ENCODE data around the gene IQUB.
A peak's percentile ranks its signal among the peaks of the same experiment; 100 is the strongest.
"Not testable (repeated sequence)": the region's sequence is repeated elsewhere in the genome, so short reads cannot be mapped to it uniquely, and the experiment has no call there.

The IQUB gene

DNA sequence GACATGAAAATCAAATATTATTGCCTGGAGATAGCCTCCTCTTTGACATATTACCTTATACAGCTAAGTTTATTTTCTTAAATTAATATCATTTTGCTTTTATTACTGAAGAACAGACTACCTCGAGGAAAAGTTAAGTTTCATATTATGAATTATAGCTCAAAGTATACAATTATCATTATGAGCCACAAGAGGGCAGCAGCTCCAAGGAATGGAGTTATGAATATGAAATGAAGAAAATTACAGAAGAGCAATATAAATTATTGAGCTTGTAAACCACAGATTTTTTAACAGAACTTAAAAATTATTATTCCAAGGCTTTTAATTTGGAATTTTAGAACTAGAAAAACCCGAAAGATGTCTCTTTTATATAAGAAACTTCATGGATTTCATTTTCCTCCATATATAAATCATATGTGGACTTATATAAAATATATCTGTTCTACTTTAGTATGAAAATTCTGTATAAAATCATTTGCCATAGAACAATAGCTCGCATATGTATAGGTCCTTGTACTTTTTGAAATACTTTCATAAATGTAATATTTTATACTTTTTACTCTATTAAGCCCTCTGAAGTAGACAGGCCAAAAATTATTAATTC lies 40.1 kb downstream of the IQUB start:
- peak; percentile 65 to 70 for DNase-seq (ENCODE audit: low read depth in 2 of 2)

DNA sequence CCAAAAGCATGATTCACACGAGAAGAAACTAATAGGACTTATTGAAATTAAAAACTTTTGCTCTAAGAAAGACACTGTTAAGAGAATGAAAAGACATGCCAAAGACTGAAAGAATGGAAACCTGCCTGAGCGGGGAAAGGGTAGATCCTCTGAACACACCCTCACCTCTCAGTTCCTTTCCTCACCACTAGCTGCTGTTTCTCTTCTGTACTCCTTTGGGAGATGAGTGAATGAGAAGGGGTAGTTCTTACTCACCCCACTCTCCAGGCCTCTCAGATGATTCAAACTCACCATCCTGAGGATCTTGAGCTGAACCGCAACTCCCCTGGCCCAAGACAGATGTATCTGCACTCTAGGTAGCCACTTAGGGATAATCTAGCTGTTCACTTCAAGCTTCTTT lies 41.9 kb downstream of the IQUB start:
- no peak overlapping the region for H3K4me3 ChIP-seq (replicated peaks in 1 of 2; ENCODE audit: low read depth in 2 of 2, low read length in 2 of 2)
- TF ChIP-seq, protein P1, sequence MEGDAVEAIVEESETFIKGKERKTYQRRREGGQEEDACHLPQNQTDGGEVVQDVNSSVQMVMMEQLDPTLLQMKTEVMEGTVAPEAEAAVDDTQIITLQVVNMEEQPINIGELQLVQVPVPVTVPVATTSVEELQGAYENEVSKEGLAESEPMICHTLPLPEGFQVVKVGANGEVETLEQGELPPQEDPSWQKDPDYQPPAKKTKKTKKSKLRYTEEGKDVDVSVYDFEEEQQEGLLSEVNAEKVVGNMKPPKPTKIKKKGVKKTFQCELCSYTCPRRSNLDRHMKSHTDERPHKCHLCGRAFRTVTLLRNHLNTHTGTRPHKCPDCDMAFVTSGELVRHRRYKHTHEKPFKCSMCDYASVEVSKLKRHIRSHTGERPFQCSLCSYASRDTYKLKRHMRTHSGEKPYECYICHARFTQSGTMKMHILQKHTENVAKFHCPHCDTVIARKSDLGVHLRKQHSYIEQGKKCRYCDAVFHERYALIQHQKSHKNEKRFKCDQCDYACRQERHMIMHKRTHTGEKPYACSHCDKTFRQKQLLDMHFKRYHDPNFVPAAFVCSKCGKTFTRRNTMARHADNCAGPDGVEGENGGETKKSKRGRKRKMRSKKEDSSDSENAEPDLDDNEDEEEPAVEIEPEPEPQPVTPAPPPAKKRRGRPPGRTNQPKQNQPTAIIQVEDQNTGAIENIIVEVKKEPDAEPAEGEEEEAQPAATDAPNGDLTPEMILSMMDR (IDR thresholded peaks at IDR 0.05; ENCODE audit: low read depth, low read length) = peak; percentile 8
- DNase-seq (ENCODE audit: low read depth in 2 of 2) = peak in 1 of 2 donors; percentile 46

More for the DNA sequence above, 40.1 kb downstream of the IQUB start:
- TF ChIP-seq, protein P1 (IDR thresholded peaks at IDR 0.05; ENCODE audit: low read depth, low read length) = peak; percentile 55
- no peak overlapping the region for H3K4me3 ChIP-seq (replicated peaks in 1 of 2; ENCODE audit: low read depth in 2 of 2, low read length in 2 of 2)

DNA sequence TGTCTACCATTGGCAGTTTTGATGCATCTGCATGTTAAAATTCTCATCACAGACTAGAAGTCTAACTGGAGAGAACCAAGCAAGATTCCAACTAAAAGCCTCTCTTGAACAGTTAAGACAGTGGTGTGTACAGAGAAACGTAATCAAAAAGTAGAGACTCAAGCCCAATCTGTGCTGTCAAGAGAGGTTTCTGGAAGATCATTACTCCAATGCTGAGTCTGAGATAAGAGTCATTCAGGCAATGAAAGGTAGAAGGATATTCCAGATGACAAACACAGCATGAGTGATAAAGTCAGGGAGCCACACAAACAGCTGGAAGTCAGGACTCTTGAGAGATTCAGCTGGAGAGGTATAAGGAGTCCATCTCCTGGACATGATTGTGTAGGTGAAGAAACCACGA lies 48.7 kb downstream of the IQUB start:
- TF ChIP-seq, protein P1 (IDR thresholded peaks at IDR 0.05; ENCODE audit: low read depth, low read length) = no peak
- no peak for DNase-seq (ENCODE audit: low read depth in 2 of 2)
- no peak overlapping the region for H3K4me3 ChIP-seq (replicated peaks in 1 of 2; ENCODE audit: low read depth in 2 of 2, low read length in 2 of 2)

DNA sequence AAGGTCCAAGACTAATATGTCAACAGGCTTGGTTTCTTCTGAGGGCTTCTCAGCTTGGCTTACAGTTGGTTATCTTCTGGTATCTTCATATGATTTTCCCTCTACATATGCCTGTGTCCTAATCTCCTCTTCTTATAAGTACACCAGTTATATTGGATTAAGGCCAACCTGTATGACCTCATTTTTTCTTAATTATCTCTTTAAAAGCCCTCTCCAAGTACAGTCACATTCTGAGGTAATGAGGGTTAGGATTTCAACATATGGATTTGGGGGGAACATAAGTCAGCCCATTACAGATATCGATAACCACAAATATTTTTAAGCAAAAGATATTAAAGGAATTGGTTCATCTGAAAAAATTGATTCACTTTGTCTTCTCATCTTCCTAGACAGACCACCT lies 49.2 kb downstream of the IQUB start:
- TF ChIP-seq, protein P1 (IDR thresholded peaks at IDR 0.05; ENCODE audit: low read depth, low read length) = no peak
- DNase-seq (ENCODE audit: low read depth in 2 of 2) = peak; percentile 2 to 8
- no peak overlapping the region for H3K4me3 ChIP-seq (replicated peaks in 1 of 2; ENCODE audit: low read depth in 2 of 2, low read length in 2 of 2)

DNA sequence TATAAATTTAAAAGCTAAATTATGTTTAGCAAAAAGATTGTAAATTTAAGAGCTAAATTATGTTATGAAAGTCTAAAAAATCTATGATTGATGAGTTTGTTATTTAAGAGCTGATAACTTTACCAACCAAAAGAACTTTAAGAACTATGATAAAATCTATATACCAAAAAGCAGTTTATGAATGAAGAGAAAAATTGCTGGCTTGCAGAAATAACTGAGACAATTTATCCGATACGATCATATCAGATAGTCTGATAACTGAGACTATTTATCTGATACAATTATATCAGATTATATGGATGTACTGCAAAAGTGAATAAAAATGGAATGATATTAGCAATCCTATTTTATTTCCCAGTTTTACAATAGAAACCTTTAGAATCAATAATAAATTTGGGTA lies 50.2 kb downstream of the IQUB start:
- DNase-seq (ENCODE audit: low read depth in 2 of 2) = no peak
- TF ChIP-seq, protein P1 (IDR thresholded peaks at IDR 0.05; ENCODE audit: low read depth, low read length) = no peak
- no peak overlapping the region for H3K4me3 ChIP-seq (replicated peaks in 1 of 2; ENCODE audit: low read depth in 2 of 2, low read length in 2 of 2)

DNA sequence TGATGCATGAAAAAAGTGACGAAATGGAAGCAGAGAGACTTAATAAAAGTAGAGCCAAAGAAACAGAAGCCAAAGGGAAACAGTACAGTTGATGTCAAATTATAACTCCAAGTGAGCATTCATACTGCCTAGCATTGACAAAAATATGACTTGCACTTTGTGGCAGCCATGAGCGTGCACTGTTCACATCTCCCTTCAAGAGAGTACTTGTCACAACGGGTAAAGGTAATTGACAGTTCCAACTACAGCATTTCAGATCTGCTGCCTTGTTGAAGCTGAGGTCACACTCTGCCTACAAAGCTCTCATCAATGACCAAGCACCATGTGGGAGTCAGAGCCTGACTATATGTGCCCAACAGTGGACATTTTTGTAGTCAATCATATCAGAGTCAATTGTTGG lies 54.3 kb downstream of the IQUB start:
- no peak for DNase-seq (ENCODE audit: low read depth in 2 of 2)
- TF ChIP-seq, protein P1 (IDR thresholded peaks at IDR 0.05; ENCODE audit: low read depth, low read length) = no peak
- no peak overlapping the region for H3K4me3 ChIP-seq (replicated peaks in 1 of 2; ENCODE audit: low read depth in 2 of 2, low read length in 2 of 2)

DNA sequence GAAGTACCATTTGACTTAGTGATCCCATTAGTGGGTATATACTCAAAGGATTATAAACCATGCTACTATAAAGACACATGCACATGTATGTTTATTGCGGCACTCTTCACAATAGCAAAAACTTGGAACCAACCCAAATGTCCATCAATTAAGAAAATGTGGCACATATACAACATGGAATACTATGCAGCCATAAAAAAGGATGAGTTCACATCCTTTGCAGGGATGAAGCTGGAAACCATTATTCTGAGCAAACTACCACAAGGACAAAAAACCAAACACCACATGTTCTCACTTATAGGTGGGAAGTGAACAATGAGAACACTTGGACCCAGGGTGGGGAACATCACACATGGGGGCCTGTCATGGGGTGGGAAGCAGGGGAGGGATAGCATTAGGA lies 56.3 kb downstream of the IQUB start:
- not testable (repeated sequence) for H3K4me3 ChIP-seq (replicated peaks in 1 of 2; ENCODE audit: low read depth in 2 of 2, low read length in 2 of 2); DNase-seq (ENCODE audit: low read depth in 2 of 2)

All from cardiac fibroblast (primary cell).